ENCODE results near the gene LYRM2.

LYRM2 gene

DNA sequence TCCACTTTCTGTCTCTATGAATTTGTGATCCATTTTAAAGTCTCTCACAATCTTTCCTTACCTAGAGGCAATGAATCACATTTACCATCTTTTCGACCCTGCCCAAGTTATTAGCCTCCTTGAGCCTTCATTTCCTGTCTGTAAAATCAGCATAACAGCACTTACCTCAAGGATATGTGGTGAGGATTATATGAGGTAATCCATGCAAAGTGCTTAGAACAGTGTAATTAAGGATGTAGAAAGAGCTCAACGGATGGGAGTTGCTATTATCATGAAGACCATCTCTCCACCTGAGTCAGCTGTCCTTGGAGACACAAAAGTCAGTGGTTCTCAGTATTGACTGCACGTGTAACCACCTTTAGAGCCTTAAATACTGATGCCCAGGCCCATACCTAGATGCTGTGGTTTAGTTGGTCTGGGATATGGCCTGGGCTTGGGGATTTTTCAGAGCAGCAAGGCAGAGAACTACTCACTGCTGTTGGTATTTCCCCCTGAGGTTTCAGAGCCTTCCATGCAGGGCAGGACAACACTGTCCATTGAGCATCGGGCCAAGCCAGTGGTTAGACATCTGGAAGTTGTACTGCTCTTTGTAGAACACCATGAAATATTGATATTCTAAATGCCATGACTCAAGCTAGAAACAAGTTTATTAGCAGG is 55.8 kb downstream of the LYRM2 start:
- peak; percentile 25 for DNase-seq
- Histone ChIP-seq H3K36me3 (no peaks in the 10 kb centered on the region), H3K9me3 (ENCODE audit: severe bottlenecking) (no peaks in the 10 kb centered on the region)

DNA sequence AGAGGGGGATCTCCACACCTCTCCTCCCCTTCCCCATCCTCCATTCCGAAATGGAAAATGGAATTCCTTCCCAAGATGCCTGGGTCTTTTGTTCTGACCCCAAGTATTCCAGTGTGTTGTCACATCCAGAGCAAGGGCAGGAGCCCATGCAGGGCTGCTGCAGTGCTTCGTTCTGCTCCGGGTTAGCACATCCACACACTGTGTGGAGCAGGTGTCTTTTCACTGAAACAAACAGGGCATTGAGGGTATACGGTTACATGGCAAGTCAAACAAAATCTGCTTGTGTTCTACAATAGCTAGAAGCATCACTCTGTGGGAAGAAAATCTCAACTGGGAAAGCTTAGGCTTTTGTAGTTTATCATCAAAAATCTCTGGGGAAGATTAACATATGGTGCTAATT is 56.9 kb downstream of the LYRM2 start:
- TF ChIP-seq, protein P1, sequence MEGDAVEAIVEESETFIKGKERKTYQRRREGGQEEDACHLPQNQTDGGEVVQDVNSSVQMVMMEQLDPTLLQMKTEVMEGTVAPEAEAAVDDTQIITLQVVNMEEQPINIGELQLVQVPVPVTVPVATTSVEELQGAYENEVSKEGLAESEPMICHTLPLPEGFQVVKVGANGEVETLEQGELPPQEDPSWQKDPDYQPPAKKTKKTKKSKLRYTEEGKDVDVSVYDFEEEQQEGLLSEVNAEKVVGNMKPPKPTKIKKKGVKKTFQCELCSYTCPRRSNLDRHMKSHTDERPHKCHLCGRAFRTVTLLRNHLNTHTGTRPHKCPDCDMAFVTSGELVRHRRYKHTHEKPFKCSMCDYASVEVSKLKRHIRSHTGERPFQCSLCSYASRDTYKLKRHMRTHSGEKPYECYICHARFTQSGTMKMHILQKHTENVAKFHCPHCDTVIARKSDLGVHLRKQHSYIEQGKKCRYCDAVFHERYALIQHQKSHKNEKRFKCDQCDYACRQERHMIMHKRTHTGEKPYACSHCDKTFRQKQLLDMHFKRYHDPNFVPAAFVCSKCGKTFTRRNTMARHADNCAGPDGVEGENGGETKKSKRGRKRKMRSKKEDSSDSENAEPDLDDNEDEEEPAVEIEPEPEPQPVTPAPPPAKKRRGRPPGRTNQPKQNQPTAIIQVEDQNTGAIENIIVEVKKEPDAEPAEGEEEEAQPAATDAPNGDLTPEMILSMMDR (IDR thresholded peaks at IDR 0.05; ENCODE audit: low read depth, low read length) = no peak
- Histone ChIP-seq H3K4me3 (ENCODE audit: low read depth, low read length) (no peak overlapping the region), H3K9me3 (ENCODE audit: severe bottlenecking) (no peaks in the 10 kb centered on the region), H3K27me3 (ENCODE audit: insufficient read depth, low read depth, severe bottlenecking) (no peaks in the 10 kb centered on the region), H3K27ac (no peak overlapping the region), H3K36me3 (no peaks in the 10 kb centered on the region)
- no peak for DNase-seq

More for the DNA sequence above, 55.8 kb downstream of the LYRM2 start:
- TF ChIP-seq, protein P1 (IDR thresholded peaks at IDR 0.05; ENCODE audit: low read depth, low read length) = no peak
- Histone ChIP-seq H3K27me3 (ENCODE audit: insufficient read depth, low read depth, severe bottlenecking) (no peaks in the 10 kb centered on the region), H3K4me3 (ENCODE audit: low read depth, low read length) (no peak overlapping the region), H3K27ac (peak overlapping the region; percentile 59)

DNA sequence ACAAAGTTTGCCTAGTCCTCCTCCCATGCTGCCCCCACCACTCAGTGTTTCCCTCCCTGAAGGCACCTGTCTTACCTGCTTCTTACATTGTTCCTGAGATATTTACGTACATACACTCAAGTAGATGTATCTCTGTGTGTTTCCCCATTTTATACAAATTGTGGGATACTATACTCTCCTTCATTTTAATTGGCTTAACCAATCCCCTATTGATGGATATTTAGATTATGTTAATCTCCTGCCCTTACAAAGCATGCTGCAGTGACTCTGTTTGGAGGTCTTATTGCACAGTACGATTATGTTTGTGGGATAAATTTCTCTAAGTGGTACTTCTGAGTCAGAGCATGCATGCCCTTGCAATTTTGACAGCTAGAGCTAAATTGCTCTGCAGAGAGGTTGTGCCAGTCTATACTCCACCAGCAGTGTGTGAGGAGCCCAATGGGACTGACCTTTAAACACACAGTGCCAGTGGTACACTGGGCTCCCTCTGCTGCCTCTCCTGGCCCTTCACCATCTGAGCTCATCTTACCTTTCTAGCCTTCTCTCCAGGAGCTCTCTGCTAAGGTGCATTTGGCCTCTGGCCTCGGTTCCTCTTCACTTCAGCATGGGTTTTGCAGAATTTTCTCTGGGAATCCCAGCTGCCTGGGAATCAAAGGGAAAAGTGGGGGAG is 57.4 kb downstream of the LYRM2 start:
- no peak overlapping the region for H3K27ac ChIP-seq
- H3K9me3 ChIP-seq (ENCODE audit: severe bottlenecking) = no peaks in the 10 kb centered on the region
- no peak overlapping the region for H3K4me3 ChIP-seq (ENCODE audit: low read depth, low read length)
- TF ChIP-seq, protein P1 (IDR thresholded peaks at IDR 0.05; ENCODE audit: low read depth, low read length) = no peak
- H3K36me3 ChIP-seq = no peaks in the 10 kb centered on the region
- H3K27me3 ChIP-seq (ENCODE audit: insufficient read depth, low read depth, severe bottlenecking) = no peaks in the 10 kb centered on the region
- DNase-seq = no peak

DNA sequence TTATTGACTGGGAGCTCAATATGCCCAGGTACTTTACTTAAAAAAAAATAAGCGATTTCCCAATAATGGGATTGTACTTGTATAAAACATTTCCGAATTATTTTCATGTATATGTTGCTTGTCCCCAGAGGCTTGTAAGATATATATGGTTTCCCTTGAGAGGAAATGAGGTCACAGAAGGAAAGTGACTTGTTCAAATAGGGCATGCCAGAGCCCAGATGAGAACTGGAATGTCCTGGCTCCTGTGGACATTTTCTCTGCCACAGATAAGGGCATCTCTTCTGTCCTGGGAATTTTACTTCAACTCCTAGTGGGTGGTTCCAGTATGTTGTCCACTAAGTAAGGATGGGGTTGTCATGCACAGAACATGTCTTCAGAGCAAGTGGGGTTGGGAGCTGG is 63.0 kb downstream of the LYRM2 start:
- Histone ChIP-seq H3K27me3 (ENCODE audit: insufficient read depth, low read depth, severe bottlenecking) (no peaks in the 10 kb centered on the region), H3K36me3 (no peaks in the 10 kb centered on the region), H3K4me3 (ENCODE audit: low read depth, low read length) (no peak overlapping the region), H3K9me3 (ENCODE audit: severe bottlenecking) (no peaks in the 10 kb centered on the region), H3K27ac (no peak overlapping the region)
- TF ChIP-seq, protein P1 (IDR thresholded peaks at IDR 0.05; ENCODE audit: low read depth, low read length) = no peak
- DNase-seq = no peak

DNA sequence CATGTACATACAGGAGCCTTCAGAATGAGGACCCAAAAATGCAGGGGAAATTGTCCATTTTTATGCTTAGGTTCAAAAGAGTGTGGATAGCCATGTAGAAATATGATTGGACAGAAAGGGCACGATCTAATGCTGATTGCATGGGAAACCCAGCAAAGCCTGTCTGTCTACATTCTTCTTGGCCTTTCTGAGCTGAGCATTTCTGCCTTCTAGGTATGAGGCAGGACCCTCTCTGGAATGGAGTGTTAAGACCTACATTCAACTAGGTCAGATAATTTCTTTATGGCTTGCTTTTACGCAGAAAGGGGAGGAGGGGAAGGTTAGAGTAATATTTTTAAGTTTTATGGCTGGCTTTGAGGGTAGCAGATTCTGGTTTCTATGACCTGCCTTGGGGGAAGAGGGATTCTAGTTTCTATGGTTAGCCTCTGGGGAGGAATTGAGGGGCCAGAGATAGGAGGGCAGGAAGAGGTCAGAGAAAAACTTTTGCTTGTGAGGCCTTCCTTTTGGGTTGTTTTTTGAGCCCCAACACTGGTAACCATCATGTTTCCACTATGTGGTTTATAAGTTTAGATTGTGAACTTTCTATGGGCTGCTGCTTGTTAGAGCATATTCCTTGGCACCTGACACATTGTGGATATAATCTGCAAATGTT is 63.5 kb downstream of the LYRM2 start:
- no peak overlapping the region for H3K4me3 ChIP-seq (ENCODE audit: low read depth, low read length)
- no peaks in the 10 kb centered on the region for H3K36me3 ChIP-seq
- no peak overlapping the region for H3K27ac ChIP-seq
- TF ChIP-seq, protein P1 (IDR thresholded peaks at IDR 0.05; ENCODE audit: low read depth, low read length) = no peak
- no peak for DNase-seq
- no peaks in the 10 kb centered on the region for H3K9me3 ChIP-seq (ENCODE audit: severe bottlenecking)
- H3K27me3 ChIP-seq (ENCODE audit: insufficient read depth, low read depth, severe bottlenecking) = no peaks in the 10 kb centered on the region

Measured in WERI-Rb-1 (cell line).